Measurements from ENCODE around the gene ABI3BP.

DNA sequence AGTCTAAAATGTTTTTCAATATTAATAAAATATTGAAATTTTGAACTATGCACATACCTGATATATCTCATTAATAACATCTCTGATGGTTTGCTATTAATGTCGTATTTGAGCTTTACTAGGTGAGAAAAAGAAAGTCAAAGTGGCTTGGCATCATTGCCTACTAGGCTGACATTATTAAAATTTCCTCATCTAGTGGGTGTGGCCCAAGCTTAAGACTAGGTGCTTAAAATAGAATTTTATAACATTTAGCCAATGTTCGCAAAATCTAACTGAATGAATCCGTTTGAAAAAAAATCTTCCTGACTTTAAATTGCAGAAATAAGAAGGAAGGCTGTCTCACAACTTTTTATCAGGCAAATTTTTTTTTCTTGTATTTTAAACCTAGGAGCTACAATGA lies 46.1 kb downstream of the ABI3BP start:
- no peak for TF ChIP-seq POLR2A (IDR thresholded peaks at IDR 0.05)
- TF ChIP-seq, protein P1, sequence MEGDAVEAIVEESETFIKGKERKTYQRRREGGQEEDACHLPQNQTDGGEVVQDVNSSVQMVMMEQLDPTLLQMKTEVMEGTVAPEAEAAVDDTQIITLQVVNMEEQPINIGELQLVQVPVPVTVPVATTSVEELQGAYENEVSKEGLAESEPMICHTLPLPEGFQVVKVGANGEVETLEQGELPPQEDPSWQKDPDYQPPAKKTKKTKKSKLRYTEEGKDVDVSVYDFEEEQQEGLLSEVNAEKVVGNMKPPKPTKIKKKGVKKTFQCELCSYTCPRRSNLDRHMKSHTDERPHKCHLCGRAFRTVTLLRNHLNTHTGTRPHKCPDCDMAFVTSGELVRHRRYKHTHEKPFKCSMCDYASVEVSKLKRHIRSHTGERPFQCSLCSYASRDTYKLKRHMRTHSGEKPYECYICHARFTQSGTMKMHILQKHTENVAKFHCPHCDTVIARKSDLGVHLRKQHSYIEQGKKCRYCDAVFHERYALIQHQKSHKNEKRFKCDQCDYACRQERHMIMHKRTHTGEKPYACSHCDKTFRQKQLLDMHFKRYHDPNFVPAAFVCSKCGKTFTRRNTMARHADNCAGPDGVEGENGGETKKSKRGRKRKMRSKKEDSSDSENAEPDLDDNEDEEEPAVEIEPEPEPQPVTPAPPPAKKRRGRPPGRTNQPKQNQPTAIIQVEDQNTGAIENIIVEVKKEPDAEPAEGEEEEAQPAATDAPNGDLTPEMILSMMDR (IDR thresholded peaks at IDR 0.05): no peak
